Mucosa of stomach (tissue), 1 donor: ENCODE data around the gene TIMM23.
"Not testable (repeated sequence)": the region's sequence is repeated elsewhere in the genome, so short reads cannot be mapped to it uniquely, and the experiment has no call there.

Experiments
- H3K27me3 ChIP-seq: one replicate; pipeline ENCODE4 v1.7.0; 2013; ENCODE audit warnings: mild to moderate bottlenecking, low read length; ENCODE audit not compliant: control insufficient read depth, insufficient read depth
- H3K36me3 ChIP-seq: one replicate; pipeline ENCODE4 v1.7.0; 2013; ENCODE audit warnings: low read length; ENCODE audit not compliant: control insufficient read depth, insufficient read depth
- H3K4me1 ChIP-seq: one replicate; pipeline ENCODE4 v1.7.0; 2013; ENCODE audit warnings: mild to moderate bottlenecking, low read length; ENCODE audit not compliant: control insufficient read depth, insufficient read depth
- H3K4me3 ChIP-seq: one replicate; pipeline ENCODE4 v1.7.0; 2013; ENCODE audit warnings: low read length
- H3K9ac ChIP-seq: one replicate; pipeline ENCODE4 v1.7.0; 2013; ENCODE audit warnings: mild to moderate bottlenecking, low read length, moderate library complexity
- H3K9me3 ChIP-seq: one replicate; pipeline ENCODE4 v1.7.0; 2013; ENCODE audit warnings: mild to moderate bottlenecking, low read length, moderate library complexity; ENCODE audit not compliant: control insufficient read depth
- donor health status: Pancreatic carcinoma.

The TIMM23 gene

DNA sequence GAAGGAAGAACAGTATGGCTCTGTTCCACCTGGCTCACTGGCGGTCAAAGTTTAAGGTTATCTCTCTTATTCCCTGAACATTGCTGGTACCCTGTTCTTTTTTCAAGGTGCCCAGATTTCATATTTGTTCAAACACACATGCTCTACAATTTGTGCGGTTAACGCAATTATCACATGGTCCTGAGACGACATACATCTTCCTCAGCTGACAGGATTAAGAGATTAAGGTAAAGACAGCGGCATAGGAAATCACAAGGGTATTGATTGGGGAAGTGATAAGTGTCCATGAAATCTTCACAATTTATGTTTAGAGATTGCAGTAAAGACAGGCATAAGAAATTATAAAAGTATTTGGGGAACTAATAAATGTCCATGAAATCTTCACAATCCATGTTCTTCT is 27.7 kb downstream of the TIMM23 start:
- not testable (repeated sequence) for H3K9ac ChIP-seq, H3K36me3 ChIP-seq
- H3K4me1 ChIP-seq: peaks cover 16% of the 10 kb centered on the region

DNA sequence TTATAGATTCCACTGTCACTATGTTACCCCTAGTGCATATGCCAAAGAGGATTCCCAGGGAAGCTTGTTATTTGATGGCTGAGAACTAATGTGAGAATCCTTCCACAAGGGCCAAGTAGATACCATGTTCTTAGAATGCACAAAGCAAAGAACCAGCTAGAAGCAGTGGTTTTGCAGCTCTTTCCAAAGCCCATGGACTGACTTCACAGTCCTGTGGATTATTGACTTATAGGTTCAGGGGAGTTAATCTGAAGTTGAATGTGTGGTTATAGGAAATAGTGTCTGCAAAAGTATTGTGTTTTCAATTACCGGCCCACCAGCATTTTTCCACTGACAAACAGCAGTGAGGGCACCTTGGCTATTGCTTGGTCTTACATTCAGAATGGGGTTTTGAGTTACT is 28.2 kb downstream of the TIMM23 start:
- Histone ChIP-seq H3K27me3 (no peaks in the 10 kb centered on the region), H3K36me3 (no peaks in the 10 kb centered on the region), H3K9ac (no peak overlapping the region), H3K4me3 (no peak overlapping the region), H3K4me1 (peaks cover 16% of the 10 kb centered on the region), H3K9me3 (no peaks in the 10 kb centered on the region)

More for the DNA sequence above, 27.7 kb downstream of the TIMM23 start:
- H3K27me3 ChIP-seq, H3K4me3 ChIP-seq, H3K9me3 ChIP-seq: not testable (repeated sequence)

GRCh38 chr10:46001187-46001756 is 29.0 kb downstream of the TIMM23 start:
- H3K36me3 ChIP-seq: no peaks in the 10 kb centered on the region
- peaks cover 16% of the 10 kb centered on the region for H3K4me1 ChIP-seq
- H3K27me3 ChIP-seq: no peaks in the 10 kb centered on the region
- no peak overlapping the region for H3K9ac ChIP-seq
- no peaks in the 10 kb centered on the region for H3K9me3 ChIP-seq
- no peak overlapping the region for H3K4me3 ChIP-seq

GRCh38 chr10:46002189-46002687 is 29.9 kb downstream of the TIMM23 start:
- not testable (repeated sequence) for H3K9ac ChIP-seq, H3K4me3 ChIP-seq, H3K36me3 ChIP-seq, H3K27me3 ChIP-seq, H3K9me3 ChIP-seq
- H3K4me1 ChIP-seq: peaks cover 20% of the 10 kb centered on the region

DNA sequence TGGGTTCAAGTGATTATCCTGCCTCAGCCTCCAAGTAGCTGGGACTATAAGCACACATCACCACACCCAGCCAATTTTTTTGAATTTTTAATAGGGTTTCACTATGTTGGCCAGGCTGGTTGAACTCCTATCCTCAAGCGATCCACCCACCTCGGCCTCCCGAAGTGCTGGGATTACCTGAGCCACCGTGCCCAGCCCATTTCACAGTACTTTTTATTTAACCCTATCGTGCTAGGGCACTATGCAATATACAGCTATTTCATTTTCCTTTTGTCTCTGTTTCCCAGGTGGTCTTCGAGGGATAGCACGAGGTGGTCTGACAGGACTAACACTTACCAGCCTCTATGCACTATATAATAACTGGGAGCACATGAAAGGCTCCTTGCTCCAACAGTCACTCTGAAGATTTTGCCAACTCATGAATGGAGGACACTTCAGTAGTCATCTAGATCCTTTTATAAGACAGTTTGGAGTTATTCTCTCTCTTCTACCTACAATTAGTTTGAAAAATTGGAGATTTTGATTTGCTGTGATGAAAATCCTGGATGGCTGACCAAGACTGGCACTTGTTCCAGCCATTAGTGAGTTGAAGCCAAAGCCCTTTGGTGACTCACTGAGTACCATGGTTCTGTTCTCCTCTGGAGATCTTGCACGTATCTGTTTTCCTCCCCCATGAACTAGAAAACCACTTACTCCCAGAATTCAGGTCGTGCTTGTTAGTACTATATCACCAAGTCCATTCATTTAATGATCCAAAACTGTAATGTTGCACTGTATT is 30.8 kb downstream of the TIMM23 start:
- H3K36me3 ChIP-seq: peaks cover 4% of the 10 kb centered on the region
- no peak overlapping the region for H3K9ac ChIP-seq
- H3K4me1 ChIP-seq: peaks cover 20% of the 10 kb centered on the region
- H3K27me3 ChIP-seq: no peaks in the 10 kb centered on the region
- H3K4me3 ChIP-seq: no peak overlapping the region
- H3K9me3 ChIP-seq: no peaks in the 10 kb centered on the region

DNA sequence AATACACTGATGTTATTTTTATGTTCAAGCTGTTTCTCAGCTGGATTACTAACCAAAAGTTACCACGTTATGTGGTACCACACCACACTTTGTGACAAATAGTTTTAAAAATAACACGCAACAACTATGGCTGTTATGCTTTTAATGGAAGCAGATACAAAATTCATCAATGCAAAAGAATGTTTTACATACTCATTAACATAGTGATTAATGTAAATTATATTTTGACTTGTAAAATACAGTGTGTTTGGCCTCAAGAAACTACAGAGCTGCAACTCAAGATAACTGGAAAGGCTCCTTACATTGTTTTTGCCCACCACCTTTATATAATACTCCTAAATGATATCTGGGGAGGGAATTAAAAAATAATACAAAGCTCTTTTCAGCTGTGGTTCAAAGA is 32.7 kb downstream of the TIMM23 start:
- no peaks in the 10 kb centered on the region for H3K9me3 ChIP-seq
- peaks cover 20% of the 10 kb centered on the region for H3K4me1 ChIP-seq
- H3K27me3 ChIP-seq: no peaks in the 10 kb centered on the region
- no peak overlapping the region for H3K4me3 ChIP-seq
- H3K9ac ChIP-seq: no peak overlapping the region
- peaks cover 4% of the 10 kb centered on the region for H3K36me3 ChIP-seq

GRCh38 chr10:46005383-46005782 is 33.1 kb downstream of the TIMM23 start:
- Histone ChIP-seq H3K27me3 (no peaks in the 10 kb centered on the region), H3K4me1 (peaks cover 20% of the 10 kb centered on the region), H3K9ac (no peak overlapping the region)

GRCh38 chr10:46006219-46006618 is 33.9 kb downstream of the TIMM23 start:
- Histone ChIP-seq H3K27me3 (no peaks in the 10 kb centered on the region), H3K9ac (no peak overlapping the region), H3K4me3 (no peak overlapping the region), H3K36me3 (peaks cover 8% of the 10 kb centered on the region), H3K9me3 (no peaks in the 10 kb centered on the region), H3K4me1 (peaks cover 20% of the 10 kb centered on the region)

More at GRCh38 chr10:46005383-46005782, 33.1 kb downstream of the TIMM23 start:
- H3K36me3 ChIP-seq: peaks cover 8% of the 10 kb centered on the region
- H3K4me3 ChIP-seq: no peak overlapping the region
- H3K9me3 ChIP-seq: no peaks in the 10 kb centered on the region

DNA sequence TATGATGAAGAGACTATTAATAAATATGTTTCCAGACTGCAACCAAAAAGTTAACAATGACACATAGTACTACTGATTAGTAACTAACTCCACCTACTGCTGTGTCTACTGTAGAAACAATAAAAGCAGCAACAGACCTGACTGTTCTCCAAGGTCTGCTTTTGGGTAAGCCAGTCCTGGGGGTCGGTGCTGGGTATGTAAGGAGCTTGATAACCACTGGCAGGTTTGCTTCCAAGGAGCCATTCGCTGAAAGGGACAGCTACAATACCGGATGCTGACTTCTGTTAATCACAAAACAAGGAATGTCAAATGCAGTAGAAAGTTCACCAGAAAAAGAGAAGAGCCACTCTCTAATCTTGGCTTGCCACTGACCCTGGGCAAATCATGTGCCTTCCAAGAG is 40.5 kb downstream of the TIMM23 start:
- no peaks in the 10 kb centered on the region for H3K27me3 ChIP-seq
- H3K9ac ChIP-seq: no peak overlapping the region
- peaks cover 22% of the 10 kb centered on the region for H3K4me1 ChIP-seq
- peaks cover 13% of the 10 kb centered on the region for H3K36me3 ChIP-seq
- H3K9me3 ChIP-seq: no peaks in the 10 kb centered on the region
- no peak overlapping the region for H3K4me3 ChIP-seq

GRCh38 chr10:46014206-46014605 is 41.9 kb downstream of the TIMM23 start:
- no peaks in the 10 kb centered on the region for H3K27me3 ChIP-seq
- no peak overlapping the region for H3K9ac ChIP-seq
- H3K4me3 ChIP-seq: no peak overlapping the region
- H3K4me1 ChIP-seq: peaks cover 33% of the 10 kb centered on the region
- no peaks in the 10 kb centered on the region for H3K9me3 ChIP-seq
- H3K36me3 ChIP-seq: peaks cover 12% of the 10 kb centered on the region

GRCh38 chr10:46014683-46015405 is 42.6 kb downstream of the TIMM23 start:
- no peaks in the 10 kb centered on the region for H3K9me3 ChIP-seq
- no peak overlapping the region for H3K9ac ChIP-seq
- H3K36me3 ChIP-seq: peaks cover 12% of the 10 kb centered on the region
- peaks cover 38% of the 10 kb centered on the region for H3K4me1 ChIP-seq
- no peak overlapping the region for H3K4me3 ChIP-seq
- no peaks in the 10 kb centered on the region for H3K27me3 ChIP-seq

GRCh38 chr10:46016190-46016589 is 43.9 kb downstream of the TIMM23 start:
- H3K36me3 ChIP-seq: peaks cover 7% of the 10 kb centered on the region
- H3K9ac ChIP-seq: no peak overlapping the region
- H3K4me3 ChIP-seq: no peak overlapping the region
- peaks cover 43% of the 10 kb centered on the region for H3K4me1 ChIP-seq
- H3K9me3 ChIP-seq: no peaks in the 10 kb centered on the region
- no peaks in the 10 kb centered on the region for H3K27me3 ChIP-seq
